Astrocyte of the cerebellum (primary cell): ENCODE data around the gene PPM1N.
A peak's percentile ranks its signal among the peaks of the same experiment; 100 is the strongest.

Source experiments
- DNase-seq: peaks from one replicate; pipeline ENCODE4 v3.0.0-alpha.2; 2011; ENCODE audit warnings: low read depth
- H3K4me3 ChIP-seq: 2 replicates; pipeline ENCODE4 v1.5.1; 2011; ENCODE audit warnings: mild to moderate bottlenecking, low read depth, low read length, moderate library complexity
- in situ Hi-C: cut with HindIII; loops from 2 replicates; pipeline ENCODE4 v1.10.0; 2017; ENCODE audit warnings: low sequenced_read_pairs
- TF ChIP-seq, protein P1 (sequence below): IDR thresholded peaks from 2 replicates; pipeline ENCODE4 v1.5.1; 2012; ENCODE audit warnings: low read length, low read depth, moderate library complexity, mild to moderate bottlenecking; ENCODE audit errors: missing control alignments

The PPM1N gene

DNA sequence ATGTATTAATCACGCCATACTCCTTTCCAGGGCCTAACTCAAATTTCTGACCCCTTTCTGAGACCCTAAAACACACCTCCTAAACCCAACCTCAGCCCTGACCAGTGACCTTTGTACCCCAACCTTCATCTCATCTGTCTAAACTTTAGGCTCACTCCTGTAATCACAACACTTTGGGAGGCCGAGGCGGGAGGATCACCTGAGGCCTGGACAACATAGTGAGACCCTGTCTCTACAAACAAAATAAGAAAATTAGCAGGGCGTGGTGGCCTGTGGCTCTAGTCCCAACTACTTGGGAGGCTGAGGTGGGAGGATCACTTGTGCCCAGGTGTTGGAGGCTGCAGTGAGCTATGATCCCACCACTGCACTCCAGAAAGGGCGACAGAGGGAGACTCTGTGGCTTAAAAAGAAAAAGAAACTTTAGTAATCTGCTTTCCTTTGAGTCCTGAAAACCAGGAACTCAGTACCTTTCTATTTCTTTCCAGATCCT is 6.1 kb upstream of the PPM1N start:
- DNase-seq, result no peak
- in situ Hi-C loops, result no loop called here
- H3K4me3 ChIP-seq, result no peak overlapping the region
- TF ChIP-seq, protein P1, sequence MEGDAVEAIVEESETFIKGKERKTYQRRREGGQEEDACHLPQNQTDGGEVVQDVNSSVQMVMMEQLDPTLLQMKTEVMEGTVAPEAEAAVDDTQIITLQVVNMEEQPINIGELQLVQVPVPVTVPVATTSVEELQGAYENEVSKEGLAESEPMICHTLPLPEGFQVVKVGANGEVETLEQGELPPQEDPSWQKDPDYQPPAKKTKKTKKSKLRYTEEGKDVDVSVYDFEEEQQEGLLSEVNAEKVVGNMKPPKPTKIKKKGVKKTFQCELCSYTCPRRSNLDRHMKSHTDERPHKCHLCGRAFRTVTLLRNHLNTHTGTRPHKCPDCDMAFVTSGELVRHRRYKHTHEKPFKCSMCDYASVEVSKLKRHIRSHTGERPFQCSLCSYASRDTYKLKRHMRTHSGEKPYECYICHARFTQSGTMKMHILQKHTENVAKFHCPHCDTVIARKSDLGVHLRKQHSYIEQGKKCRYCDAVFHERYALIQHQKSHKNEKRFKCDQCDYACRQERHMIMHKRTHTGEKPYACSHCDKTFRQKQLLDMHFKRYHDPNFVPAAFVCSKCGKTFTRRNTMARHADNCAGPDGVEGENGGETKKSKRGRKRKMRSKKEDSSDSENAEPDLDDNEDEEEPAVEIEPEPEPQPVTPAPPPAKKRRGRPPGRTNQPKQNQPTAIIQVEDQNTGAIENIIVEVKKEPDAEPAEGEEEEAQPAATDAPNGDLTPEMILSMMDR, result no peak

- peak overlapping the region; percentile 42 for H3K4me3 ChIP-seq
- TF ChIP-seq, protein P1, result no peak
- DNase-seq, result no peak
- in situ Hi-C loops, result no loop called here
These were observed 5.4 kb upstream of the PPM1N start for GRCh38 chr19:45492627-45493470.

GRCh38 chr19:45494261-45494916 is 3.9 kb upstream of the PPM1N start:
- no peak for DNase-seq
- in situ Hi-C loops, result no loop called here
- TF ChIP-seq, protein P1, result no peak
- H3K4me3 ChIP-seq, result no peak overlapping the region

DNA sequence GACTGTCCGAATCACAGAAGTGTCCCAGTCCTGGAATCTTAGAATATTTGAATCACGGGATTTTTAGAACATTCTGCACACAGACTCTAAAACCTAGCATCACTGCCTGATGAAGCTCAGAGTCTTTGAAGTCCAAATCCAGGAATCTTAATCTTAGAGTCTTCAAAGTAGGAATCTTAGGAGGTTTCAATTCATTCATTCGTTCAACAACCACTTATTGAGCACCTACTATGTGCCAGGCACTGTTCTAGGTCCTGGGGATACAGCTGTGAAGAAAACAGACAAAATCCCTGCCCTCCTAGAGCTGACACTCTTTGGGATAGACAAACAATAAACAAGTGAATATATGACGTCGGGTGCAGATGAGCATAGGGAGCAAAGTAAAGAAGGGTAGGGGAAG is 3.1 kb upstream of the PPM1N start:
- DNase-seq, result no peak
- TF ChIP-seq, protein P1, result no peak
- no peak overlapping the region for H3K4me3 ChIP-seq
- in situ Hi-C loops, result no loop called here

DNA sequence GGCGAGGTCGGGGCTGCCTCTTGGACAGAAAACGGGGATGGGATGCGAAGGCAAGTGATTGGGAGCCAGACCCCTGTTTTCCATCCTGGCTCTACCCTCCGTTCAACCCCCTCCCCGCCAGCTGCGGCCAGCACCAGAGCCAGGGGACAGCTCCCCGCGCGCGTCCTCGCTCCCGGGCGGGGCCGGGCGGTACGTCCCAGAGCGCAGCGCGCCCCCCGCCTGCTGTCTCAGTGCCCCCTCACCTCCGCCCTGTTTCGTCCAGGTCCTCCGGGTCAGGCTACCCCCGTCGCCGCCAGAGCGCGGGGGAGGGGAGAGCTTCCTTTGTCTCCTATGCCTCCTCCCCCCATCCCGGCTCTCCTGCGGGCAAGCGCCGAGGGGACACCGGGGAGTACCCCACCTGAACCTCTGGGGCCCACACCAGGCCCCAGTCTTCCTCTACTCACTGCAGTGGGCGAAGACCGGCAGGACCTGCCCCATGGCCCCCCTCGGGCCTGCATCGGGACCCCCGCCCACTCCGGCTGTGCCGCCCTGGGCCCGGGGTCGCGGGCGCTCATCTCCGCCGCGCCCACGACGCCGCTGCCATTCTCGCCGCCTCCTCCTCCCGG is 1.8 kb upstream of the PPM1N start:
- no peak for DNase-seq
- TF ChIP-seq, protein P1, result no peak
- peak overlapping the region; percentile 70 for H3K4me3 ChIP-seq
- in situ Hi-C loops, result no loop called here

- no peak for DNase-seq
- H3K4me3 ChIP-seq, result no peak overlapping the region
- TF ChIP-seq, protein P1, result no peak
- in situ Hi-C loops, result no loop called here
These were observed 452 bp upstream of the PPM1N start for GRCh38 chr19:45497791-45498190.
